K562 (cell line): ENCODE results near the gene CHD6. TPM values are rescaled to one million over a fixed set of nuclear protein-coding genes. Genes with fewer than 3 reads are reported as not detected.

Experiments used
- ARID1B ChIP-seq: fragments of 450-650 bp; IDR thresholded peaks from 2 replicates; pipeline ENCODE4 v1.6.1; 2016; ENCODE audit warnings: antibody characterized with exemption, mild to moderate bottlenecking, inconsistent platforms
- EHMT2 ChIP-seq: fragments of 450-650 bp; IDR thresholded peaks from 2 replicates; pipeline ENCODE4 v1.6.1; 2018; ENCODE audit warnings: antibody characterized with exemption
- EP400 ChIP-seq: fragments of 450-650 bp; IDR thresholded peaks from 2 replicates; pipeline ENCODE4 v1.6.1; 2017; ENCODE audit warnings: antibody characterized with exemption, mild to moderate bottlenecking, moderate library complexity
- FOXK2 ChIP-seq, 2 experiments: fragments of 450-650 bp; IDR thresholded peaks in 1 of 2; conservative IDR thresholded peaks in 1 of 2; 2 replicates each; pipeline ENCODE4 v1.6.1; 2016; ENCODE audit warnings: low read depth in 2 of 2, mild to moderate bottlenecking in 1 of 2
- FOXP4 ChIP-seq: sonication (generic); formaldehyde crosslinking; IDR thresholded peaks from 2 replicates; pipeline ENCODE4 v1.8.0; 2022; ENCODE audit warnings: mild to moderate bottlenecking, missing genetic modification reagents, borderline replicate concordance
- GABPB2 ChIP-seq: fragments of 250-450 bp; sonication (Bioruptor Pico); conservative IDR thresholded peaks from 2 replicates; pipeline ENCODE4 v1.5.1; 2021; ENCODE audit warnings: mild to moderate bottlenecking
- MAX ChIP-seq: sonication (generic); formaldehyde crosslinking; IDR thresholded peaks from 2 replicates; pipeline ENCODE4 v1.9.0; 2022; ENCODE audit warnings: mild to moderate bottlenecking, missing genetic modification reagents
- SMAD3 ChIP-seq: fragments of 450-650 bp; formaldehyde crosslinking; conservative IDR thresholded peaks from 2 replicates; pipeline ENCODE4 v1.4.0; 2020; ENCODE audit warnings: mild to moderate bottlenecking
- SMARCA5 ChIP-seq: fragments of 450-650 bp; IDR thresholded peaks from 2 replicates; pipeline ENCODE4 v1.6.1; 2016
- SNAPC5 ChIP-seq: fragments of 250-450 bp; sonication (Bioruptor Pico); IDR thresholded peaks from 2 replicates; pipeline ENCODE4 v1.8.0; 2021; ENCODE audit warnings: moderate library complexity, mild to moderate bottlenecking, inconsistent platforms
- SOX6 ChIP-seq: fragments of 450-650 bp; IDR thresholded peaks from 2 replicates; pipeline ENCODE4 v1.6.1; 2014; ENCODE audit warnings: mild to moderate bottlenecking
- TRIM24 ChIP-seq, 2 experiments: fragments of 450-650 bp; IDR thresholded peaks; 2 replicates each; pipeline ENCODE4 v1.6.1; 2016
- ZBTB17 ChIP-seq: fragments of 450-650 bp; formaldehyde crosslinking; IDR thresholded peaks from 2 replicates; pipeline ENCODE4 v1.4.0; 2020; ENCODE audit warnings: mild to moderate bottlenecking
- ZNF23 ChIP-seq: fragments of 250-450 bp; sonication (Bioruptor Pico); IDR thresholded peaks from 2 replicates; pipeline ENCODE4 v1.4.0; 2020; ENCODE audit warnings: mild to moderate bottlenecking
- ZNF316 ChIP-seq: fragments of 450-650 bp; IDR thresholded peaks from 2 replicates; pipeline ENCODE4 v1.6.1; 2016
- ZNF695 ChIP-seq: fragments of 450-650 bp; formaldehyde crosslinking; IDR thresholded peaks from 2 replicates; pipeline ENCODE4 v1.4.0; 2020; ENCODE audit warnings: mild to moderate bottlenecking, moderate library complexity
- polyA plus RNA-seq, 8 experiments: library from polyadenylated mRNA; depleted of rRNA in 4 of 8; stranded (reverse) in 5 of 8; unstranded in 3 of 8; fragments of >200 nt; fragmentation: Nextera tagmentation in 2 of 8; fragmentation: Illumina TruSeq in 1 of 8; extraction: Ambion mirVana in 2 of 8; extraction: Trizol in 1 of 8; gene quantifications; 2 replicates each; pipeline versions ENCODE4 v1.2.1 to v1.2.3, GENCODE V29; 2011 to 2014; ENCODE audit warnings: inconsistent platforms in 1 of 8, missing spikeins in 1 of 8
- total RNA-seq, 7 experiments: library from RNA; depleted of rRNA in 6 of 7; stranded (reverse); fragments of >200 nt in 6 of 7; fragmentation: Illumina TruSeq in 2 of 7; extraction: Trizol in 2 of 7; gene quantifications; 2 replicates each; pipeline versions ENCODE4 v1.2.1 to v1.2.3, GENCODE V29; 2011 to 2021; ENCODE audit warnings: low replicate concordance in 1 of 7
- TF ChIP-seq, protein P1 (sequence below): fragments of 450-650 bp; IDR thresholded peaks from 2 replicates; pipeline ENCODE4 v1.6.1; 2017; ENCODE audit warnings: antibody characterized with exemption, mild to moderate bottlenecking
- TF ChIP-seq, protein P2 (sequence below), 2 experiments: fragments of 450-650 bp; IDR thresholded peaks; 2 replicates each; pipeline ENCODE4 v1.6.1; 2016

The CHD6 gene
- total and polyA plus RNA-seq, 9 of the 15 experiments (the other 6 are each of a cell fraction or from before 2014, with no cell fraction given): 3.9 to 24.2 (median 12.8) TPM

DNA sequence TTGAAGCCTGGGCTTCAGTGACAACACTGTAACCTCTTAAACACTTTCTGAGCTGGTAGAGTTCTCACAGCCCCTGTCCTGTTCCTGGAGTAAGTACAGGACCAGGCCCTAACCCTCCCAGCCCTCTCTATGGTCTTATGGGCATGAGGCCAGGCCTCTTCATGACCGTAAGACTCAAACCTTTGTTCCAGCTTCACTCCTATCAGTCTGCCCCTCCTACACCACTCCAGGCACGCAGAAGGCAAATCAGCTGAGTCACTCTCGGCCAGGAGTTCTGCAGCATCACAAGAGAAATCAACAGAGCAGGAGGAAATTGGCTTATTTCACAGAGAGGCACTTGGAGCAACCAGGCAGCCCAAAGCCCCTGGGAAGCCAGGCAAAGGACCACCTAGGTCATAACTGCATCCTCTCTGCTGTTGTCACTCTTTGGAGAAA is 25.3 kb upstream of the CHD6 start (continued):
- no peak for TF ChIP-seq SMARCA5
- TF ChIP-seq ZNF316: peak; percentile 98
- TF ChIP-seq MAX (CRISPR knock-in tag): no peak
- TF ChIP-seq FOXP4: no peak
- TF ChIP-seq ZNF695 (CRISPR knock-in tag): no peak
- TF ChIP-seq ZNF23 (CRISPR knock-in tag): no peak
- TF ChIP-seq FOXK2 (conservative IDR thresholded peaks at IDR 0.05 in 1 of 2, IDR thresholded peaks at IDR 0.05 in 1 of 2; ENCODE audit: low read depth in 2 of 2): 0 out of 4 replicates have a peak, but pooled peaks of 1 of the 2 experiments have one; percentile 43
- TF ChIP-seq, protein P1, sequence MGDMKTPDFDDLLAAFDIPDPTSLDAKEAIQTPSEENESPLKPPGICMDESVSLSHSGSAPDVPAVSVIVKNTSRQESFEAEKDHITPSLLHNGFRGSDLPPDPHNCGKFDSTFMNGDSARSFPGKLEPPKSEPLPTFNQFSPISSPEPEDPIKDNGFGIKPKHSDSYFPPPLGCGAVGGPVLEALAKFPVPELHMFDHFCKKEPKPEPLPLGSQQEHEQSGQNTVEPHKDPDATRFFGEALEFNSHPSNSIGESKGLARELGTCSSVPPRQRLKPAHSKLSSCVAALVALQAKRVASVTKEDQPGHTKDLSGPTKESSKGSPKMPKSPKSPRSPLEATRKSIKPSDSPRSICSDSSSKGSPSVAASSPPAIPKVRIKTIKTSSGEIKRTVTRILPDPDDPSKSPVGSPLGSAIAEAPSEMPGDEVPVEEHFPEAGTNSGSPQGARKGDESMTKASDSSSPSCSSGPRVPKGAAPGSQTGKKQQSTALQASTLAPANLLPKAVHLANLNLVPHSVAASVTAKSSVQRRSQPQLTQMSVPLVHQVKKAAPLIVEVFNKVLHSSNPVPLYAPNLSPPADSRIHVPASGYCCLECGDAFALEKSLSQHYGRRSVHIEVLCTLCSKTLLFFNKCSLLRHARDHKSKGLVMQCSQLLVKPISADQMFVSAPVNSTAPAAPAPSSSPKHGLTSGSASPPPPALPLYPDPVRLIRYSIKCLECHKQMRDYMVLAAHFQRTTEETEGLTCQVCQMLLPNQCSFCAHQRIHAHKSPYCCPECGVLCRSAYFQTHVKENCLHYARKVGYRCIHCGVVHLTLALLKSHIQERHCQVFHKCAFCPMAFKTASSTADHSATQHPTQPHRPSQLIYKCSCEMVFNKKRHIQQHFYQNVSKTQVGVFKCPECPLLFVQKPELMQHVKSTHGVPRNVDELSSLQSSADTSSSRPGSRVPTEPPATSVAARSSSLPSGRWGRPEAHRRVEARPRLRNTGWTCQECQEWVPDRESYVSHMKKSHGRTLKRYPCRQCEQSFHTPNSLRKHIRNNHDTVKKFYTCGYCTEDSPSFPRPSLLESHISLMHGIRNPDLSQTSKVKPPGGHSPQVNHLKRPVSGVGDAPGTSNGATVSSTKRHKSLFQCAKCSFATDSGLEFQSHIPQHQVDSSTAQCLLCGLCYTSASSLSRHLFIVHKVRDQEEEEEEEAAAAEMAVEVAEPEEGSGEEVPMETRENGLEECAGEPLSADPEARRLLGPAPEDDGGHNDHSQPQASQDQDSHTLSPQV: peak; percentile 64; the same call in 1 of the 2 replicates
- TF ChIP-seq ARID1B: peak; percentile 81
- TF ChIP-seq SMAD3 (CRISPR knock-in tag): no peak
- TF ChIP-seq ZBTB17: no peak
- no peak for TF ChIP-seq SNAPC5 (CRISPR knock-in tag)
- no peak for TF ChIP-seq GABPB2 (CRISPR knock-in tag)
- TF ChIP-seq EHMT2: peak; percentile 76; the same call in 1 of the 2 replicates
- TF ChIP-seq SOX6: peak; percentile 81
- TF ChIP-seq EP400: 0 out of 2 replicates have a peak, but pooled peaks have one; percentile 26
- 0 out of 4 replicates have a peak, but pooled peaks of 1 of the 2 experiments have one; percentile 51 for TF ChIP-seq TRIM24 (IDR thresholded peaks at IDR 0.05)
- TF ChIP-seq, protein P2, sequence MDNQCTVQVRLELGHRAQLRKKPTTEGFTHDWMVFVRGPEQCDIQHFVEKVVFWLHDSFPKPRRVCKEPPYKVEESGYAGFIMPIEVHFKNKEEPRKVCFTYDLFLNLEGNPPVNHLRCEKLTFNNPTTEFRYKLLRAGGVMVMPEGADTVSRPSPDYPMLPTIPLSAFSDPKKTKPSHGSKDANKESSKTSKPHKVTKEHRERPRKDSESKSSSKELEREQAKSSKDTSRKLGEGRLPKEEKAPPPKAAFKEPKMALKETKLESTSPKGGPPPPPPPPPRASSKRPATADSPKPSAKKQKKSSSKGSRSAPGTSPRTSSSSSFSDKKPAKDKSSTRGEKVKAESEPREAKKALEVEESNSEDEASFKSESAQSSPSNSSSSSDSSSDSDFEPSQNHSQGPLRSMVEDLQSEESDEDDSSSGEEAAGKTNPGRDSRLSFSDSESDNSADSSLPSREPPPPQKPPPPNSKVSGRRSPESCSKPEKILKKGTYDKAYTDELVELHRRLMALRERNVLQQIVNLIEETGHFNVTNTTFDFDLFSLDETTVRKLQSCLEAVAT (IDR thresholded peaks at IDR 0.05): no peak
